Myometrial cell (primary cell): ENCODE results near the gene CAVIN2. TPM values are rescaled to one million over a fixed set of nuclear protein-coding genes. Genes with fewer than 3 reads are reported as not detected.

ENCODE experiments used
- total RNA-seq: library from RNA; depleted of rRNA; stranded (reverse); fragments of >200 nt; gene quantifications from 2 replicates; pipeline ENCODE4 v1.2.3, GENCODE V29; 2015

CAVIN2 gene, protein sequence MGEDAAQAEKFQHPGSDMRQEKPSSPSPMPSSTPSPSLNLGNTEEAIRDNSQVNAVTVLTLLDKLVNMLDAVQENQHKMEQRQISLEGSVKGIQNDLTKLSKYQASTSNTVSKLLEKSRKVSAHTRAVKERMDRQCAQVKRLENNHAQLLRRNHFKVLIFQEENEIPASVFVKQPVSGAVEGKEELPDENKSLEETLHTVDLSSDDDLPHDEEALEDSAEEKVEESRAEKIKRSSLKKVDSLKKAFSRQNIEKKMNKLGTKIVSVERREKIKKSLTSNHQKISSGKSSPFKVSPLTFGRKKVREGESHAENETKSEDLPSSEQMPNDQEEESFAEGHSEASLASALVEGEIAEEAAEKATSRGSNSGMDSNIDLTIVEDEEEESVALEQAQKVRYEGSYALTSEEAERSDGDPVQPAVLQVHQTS
- 10.8 and 13.0 TPM in 2 replicates for total RNA-seq

GRCh38 chr2:191846515-191847476 is at the start of gene CAVIN2:
TSS of gene CAVIN2 (minus strand) at chr2:191847088. CDS start at chr2:191846925, 163 bp downstream.

Other genes starting within 250 kb of the CAVIN2 start
- gene NABP1, start 169.0 kb downstream of the CAVIN2 start, total RNA-seq, result 36.9 and 46.1 TPM in 2 replicates